ENCODE data around the gene HOXA10. TPM values are rescaled to one million over a fixed set of nuclear protein-coding genes. Genes with fewer than 3 reads are reported as not detected.
A peak's percentile ranks its signal among the peaks of the same experiment; 100 is the strongest.

The HOXA10 gene
- total and polyA plus RNA-seq, 4 donors: 0.03 to 0.70 (median 0.13) TPM

DNA sequence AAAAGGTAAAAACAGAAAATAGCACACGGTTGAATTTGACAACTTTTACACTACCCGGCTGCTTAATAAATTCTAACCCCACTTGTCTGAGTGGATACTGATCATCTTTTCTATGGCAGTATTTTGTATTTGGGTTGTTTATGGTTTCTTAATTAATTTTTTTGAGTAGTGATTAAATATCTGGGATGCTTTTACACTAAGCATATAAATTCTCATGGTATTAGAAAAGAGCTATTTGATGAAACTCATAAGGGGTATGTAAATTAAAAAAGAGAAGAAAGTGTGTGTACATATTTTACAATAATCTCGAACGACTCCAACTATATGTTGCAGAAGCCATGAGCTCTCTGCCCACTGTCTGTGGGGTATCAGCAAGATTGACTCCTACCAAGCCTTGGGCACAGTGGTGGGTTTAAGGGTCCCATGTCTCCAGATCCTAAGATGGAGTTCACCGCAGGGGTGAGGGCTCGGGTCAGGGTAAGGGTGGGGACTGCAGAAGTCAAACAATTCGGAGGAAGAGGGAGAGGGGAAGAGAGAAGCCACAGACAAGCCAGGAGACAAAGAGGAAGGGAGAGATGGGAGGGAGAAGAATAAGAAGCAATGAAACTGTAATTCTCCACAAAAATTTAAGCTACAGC is 33.3 kb upstream of the HOXA10 start:
- DNase-seq (ENCODE audit: low spot score): peak; percentile 16
- Histone ChIP-seq H3K27ac (ENCODE audit: low read depth in 1 of 2, low read length in 2 of 2) (no peak overlapping the region), H3K36me3 (ENCODE audit: control insufficient read depth in 4 of 4, insufficient read depth in 3 of 4, low read depth in 1 of 4, low read length in 3 of 4) (no peaks in the 10 kb centered on the region), H3K27me3 (ENCODE audit: control insufficient read depth in 4 of 4, insufficient read depth in 4 of 4, low read length in 3 of 4) (peaks cover 0 to 43% (median 16%) of the 10 kb centered on the region in 4 donors), H3K4me3 (ENCODE audit: low read depth in 1 of 3, low read length in 3 of 3) (no peak overlapping the region), H3K9me3 (ENCODE audit: control insufficient read depth in 4 of 4, low read length in 3 of 4) (peaks cover 0 to 5% (median 0%) of the 10 kb centered on the region in 4 donors), H3K9ac (ENCODE audit: low read depth in 1 of 2, low read length in 2 of 2) (no peak overlapping the region), H3K4me1 (ENCODE audit: control insufficient read depth in 4 of 4, insufficient read depth in 4 of 4, low read length in 3 of 4) (peaks cover 8 to 17% (median 10%) of the 10 kb centered on the region in 4 donors)
- 50% methylated on average over 7 of the region's 7 CpGs for WGBS
- TF ChIP-seq TAF1 (conservative IDR thresholded peaks at IDR 0.05) (no peak), RXRA (IDR thresholded peaks at IDR 0.05) (no peak), SP1 (IDR thresholded peaks at IDR 0.05) (no peak), HNF4A (conservative IDR thresholded peaks at IDR 0.05) (no peak), YY1 (IDR thresholded peaks at IDR 0.05) (no peak), HNF4G (IDR thresholded peaks at IDR 0.05) (no peak), JUND (IDR thresholded peaks at IDR 0.05) (no peak), FOXA2 (IDR thresholded peaks at IDR 0.05) (no peak), NR2F2 (IDR thresholded peaks at IDR 0.05) (no peak), RAD21 (IDR thresholded peaks at IDR 0.05) (no peak), FOXA1 (IDR thresholded peaks at IDR 0.05) (no peak), EGR1 (IDR thresholded peaks at IDR 0.05; ENCODE audit: low read depth in 2 of 2) (no peak)
- TF ChIP-seq, protein P1, sequence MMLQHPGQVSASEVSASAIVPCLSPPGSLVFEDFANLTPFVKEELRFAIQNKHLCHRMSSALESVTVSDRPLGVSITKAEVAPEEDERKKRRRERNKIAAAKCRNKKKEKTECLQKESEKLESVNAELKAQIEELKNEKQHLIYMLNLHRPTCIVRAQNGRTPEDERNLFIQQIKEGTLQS (IDR thresholded peaks at IDR 0.05): no peak
- TF ChIP-seq, protein P2, sequence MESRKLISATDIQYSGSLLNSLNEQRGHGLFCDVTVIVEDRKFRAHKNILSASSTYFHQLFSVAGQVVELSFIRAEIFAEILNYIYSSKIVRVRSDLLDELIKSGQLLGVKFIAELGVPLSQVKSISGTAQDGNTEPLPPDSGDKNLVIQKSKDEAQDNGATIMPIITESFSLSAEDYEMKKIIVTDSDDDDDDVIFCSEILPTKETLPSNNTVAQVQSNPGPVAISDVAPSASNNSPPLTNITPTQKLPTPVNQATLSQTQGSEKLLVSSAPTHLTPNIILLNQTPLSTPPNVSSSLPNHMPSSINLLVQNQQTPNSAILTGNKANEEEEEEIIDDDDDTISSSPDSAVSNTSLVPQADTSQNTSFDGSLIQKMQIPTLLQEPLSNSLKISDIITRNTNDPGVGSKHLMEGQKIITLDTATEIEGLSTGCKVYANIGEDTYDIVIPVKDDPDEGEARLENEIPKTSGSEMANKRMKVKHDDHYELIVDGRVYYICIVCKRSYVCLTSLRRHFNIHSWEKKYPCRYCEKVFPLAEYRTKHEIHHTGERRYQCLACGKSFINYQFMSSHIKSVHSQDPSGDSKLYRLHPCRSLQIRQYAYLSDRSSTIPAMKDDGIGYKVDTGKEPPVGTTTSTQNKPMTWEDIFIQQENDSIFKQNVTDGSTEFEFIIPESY (IDR thresholded peaks at IDR 0.05): no peak
- TF ChIP-seq, protein P3, sequence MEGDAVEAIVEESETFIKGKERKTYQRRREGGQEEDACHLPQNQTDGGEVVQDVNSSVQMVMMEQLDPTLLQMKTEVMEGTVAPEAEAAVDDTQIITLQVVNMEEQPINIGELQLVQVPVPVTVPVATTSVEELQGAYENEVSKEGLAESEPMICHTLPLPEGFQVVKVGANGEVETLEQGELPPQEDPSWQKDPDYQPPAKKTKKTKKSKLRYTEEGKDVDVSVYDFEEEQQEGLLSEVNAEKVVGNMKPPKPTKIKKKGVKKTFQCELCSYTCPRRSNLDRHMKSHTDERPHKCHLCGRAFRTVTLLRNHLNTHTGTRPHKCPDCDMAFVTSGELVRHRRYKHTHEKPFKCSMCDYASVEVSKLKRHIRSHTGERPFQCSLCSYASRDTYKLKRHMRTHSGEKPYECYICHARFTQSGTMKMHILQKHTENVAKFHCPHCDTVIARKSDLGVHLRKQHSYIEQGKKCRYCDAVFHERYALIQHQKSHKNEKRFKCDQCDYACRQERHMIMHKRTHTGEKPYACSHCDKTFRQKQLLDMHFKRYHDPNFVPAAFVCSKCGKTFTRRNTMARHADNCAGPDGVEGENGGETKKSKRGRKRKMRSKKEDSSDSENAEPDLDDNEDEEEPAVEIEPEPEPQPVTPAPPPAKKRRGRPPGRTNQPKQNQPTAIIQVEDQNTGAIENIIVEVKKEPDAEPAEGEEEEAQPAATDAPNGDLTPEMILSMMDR (IDR thresholded peaks at IDR 0.05; ENCODE audit: low read depth, low read length, missing input control): no peak

DNA sequence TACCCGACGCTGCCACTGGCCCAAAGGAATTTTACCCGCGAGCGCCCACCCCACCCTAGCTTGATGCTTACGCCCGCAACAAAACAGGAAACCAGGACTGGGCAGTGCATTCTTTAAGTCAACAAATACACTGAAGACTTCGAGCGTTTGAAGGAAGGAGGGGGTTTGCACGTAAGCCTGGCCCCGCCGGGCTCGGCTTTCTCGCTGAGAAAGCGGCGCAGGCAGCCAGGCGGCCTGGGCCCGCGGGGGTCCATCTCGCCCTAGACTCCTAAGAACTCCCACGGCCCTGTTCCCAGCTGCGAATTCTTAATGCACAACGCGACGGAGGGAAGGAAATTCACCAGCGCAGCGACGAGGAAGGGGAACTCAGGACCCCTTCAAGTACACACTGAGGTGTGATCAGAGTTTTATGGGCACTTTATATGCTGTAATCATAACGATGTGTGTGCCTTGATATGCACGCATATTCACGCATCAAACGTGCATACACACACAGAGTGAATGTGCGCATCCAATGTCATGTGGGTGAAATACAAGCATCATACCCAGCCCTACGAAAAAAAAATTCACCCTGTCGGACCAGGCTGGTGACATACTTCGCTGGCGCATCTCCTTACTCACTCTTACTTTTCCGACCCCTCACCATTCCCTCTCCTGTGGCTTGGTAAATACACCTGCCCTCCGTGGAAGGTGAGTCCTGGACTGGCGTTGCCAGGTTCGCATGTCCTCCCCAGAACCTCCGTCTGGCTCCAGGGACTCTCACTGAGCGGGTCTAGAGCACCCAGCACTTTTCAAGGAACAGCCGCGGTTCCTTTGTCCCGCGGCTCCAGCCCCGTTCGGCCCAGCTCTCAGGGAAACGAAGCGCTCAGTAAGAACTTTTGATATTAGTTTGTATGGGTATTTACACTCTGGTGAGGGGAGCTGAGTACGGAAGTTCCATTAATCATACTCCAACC is 31.5 kb upstream of the HOXA10 start:
- WGBS: 9% methylated on average over 52 of the region's 52 CpGs
- TF ChIP-seq, protein P4, sequence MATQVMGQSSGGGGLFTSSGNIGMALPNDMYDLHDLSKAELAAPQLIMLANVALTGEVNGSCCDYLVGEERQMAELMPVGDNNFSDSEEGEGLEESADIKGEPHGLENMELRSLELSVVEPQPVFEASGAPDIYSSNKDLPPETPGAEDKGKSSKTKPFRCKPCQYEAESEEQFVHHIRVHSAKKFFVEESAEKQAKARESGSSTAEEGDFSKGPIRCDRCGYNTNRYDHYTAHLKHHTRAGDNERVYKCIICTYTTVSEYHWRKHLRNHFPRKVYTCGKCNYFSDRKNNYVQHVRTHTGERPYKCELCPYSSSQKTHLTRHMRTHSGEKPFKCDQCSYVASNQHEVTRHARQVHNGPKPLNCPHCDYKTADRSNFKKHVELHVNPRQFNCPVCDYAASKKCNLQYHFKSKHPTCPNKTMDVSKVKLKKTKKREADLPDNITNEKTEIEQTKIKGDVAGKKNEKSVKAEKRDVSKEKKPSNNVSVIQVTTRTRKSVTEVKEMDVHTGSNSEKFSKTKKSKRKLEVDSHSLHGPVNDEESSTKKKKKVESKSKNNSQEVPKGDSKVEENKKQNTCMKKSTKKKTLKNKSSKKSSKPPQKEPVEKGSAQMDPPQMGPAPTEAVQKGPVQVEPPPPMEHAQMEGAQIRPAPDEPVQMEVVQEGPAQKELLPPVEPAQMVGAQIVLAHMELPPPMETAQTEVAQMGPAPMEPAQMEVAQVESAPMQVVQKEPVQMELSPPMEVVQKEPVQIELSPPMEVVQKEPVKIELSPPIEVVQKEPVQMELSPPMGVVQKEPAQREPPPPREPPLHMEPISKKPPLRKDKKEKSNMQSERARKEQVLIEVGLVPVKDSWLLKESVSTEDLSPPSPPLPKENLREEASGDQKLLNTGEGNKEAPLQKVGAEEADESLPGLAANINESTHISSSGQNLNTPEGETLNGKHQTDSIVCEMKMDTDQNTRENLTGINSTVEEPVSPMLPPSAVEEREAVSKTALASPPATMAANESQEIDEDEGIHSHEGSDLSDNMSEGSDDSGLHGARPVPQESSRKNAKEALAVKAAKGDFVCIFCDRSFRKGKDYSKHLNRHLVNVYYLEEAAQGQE (IDR thresholded peaks at IDR 0.05): no peak
- TF ChIP-seq, protein P2 (IDR thresholded peaks at IDR 0.05): no peak
- TF ChIP-seq FOXA1 (IDR thresholded peaks at IDR 0.05) (no peak), NR2F2 (IDR thresholded peaks at IDR 0.05) (no peak), TAF1 (conservative IDR thresholded peaks at IDR 0.05) (no peak), HNF4A (conservative IDR thresholded peaks at IDR 0.05) (no peak), RAD21 (IDR thresholded peaks at IDR 0.05) (no peak), SP1 (IDR thresholded peaks at IDR 0.05) (no peak), HNF4G (IDR thresholded peaks at IDR 0.05) (no peak), GABPA (IDR thresholded peaks at IDR 0.05 in 1 of 2, conservative IDR thresholded peaks at IDR 0.05 in 1 of 2) (no peak), RXRA (IDR thresholded peaks at IDR 0.05) (no peak), JUND (IDR thresholded peaks at IDR 0.05) (no peak), YY1 (IDR thresholded peaks at IDR 0.05) (no peak), FOXA2 (IDR thresholded peaks at IDR 0.05) (no peak), EGR1 (IDR thresholded peaks at IDR 0.05; ENCODE audit: low read depth in 2 of 2) (no peak)
- TF ChIP-seq, protein P1 (IDR thresholded peaks at IDR 0.05): no peak
- TF ChIP-seq, protein P5, sequence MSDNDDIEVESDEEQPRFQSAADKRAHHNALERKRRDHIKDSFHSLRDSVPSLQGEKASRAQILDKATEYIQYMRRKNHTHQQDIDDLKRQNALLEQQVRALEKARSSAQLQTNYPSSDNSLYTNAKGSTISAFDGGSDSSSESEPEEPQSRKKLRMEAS (IDR thresholded peaks at IDR 0.05): no peak
- peaks cover 0 to 5% (median 0%) of the 10 kb centered on the region in 4 donors for H3K9me3 ChIP-seq (ENCODE audit: control insufficient read depth in 4 of 4, low read length in 3 of 4)
- peak overlapping the region in 1 of 3 donors; percentile 16 for H3K4me3 ChIP-seq (ENCODE audit: low read depth in 1 of 3, low read length in 3 of 3)
- H3K36me3 ChIP-seq (ENCODE audit: control insufficient read depth in 4 of 4, insufficient read depth in 3 of 4, low read depth in 1 of 4, low read length in 3 of 4): no peaks in the 10 kb centered on the region
- no peak overlapping the region for H3K9ac ChIP-seq (ENCODE audit: low read depth in 1 of 2, low read length in 2 of 2)
- H3K27ac ChIP-seq (ENCODE audit: low read depth in 1 of 2, low read length in 2 of 2): no peak overlapping the region
- peaks cover 0 to 49% (median 19%) of the 10 kb centered on the region in 4 donors for H3K27me3 ChIP-seq (ENCODE audit: control insufficient read depth in 4 of 4, insufficient read depth in 4 of 4, low read length in 3 of 4)
- peak; percentile 20 for DNase-seq (ENCODE audit: low spot score)
- peaks cover 11 to 23% (median 17%) of the 10 kb centered on the region in 4 donors for H3K4me1 ChIP-seq (ENCODE audit: control insufficient read depth in 4 of 4, insufficient read depth in 4 of 4, low read length in 3 of 4)
